A673 (cell line): ENCODE measurements around the gene ABCD3.

Source experiments
- EZH2 ChIP-seq: fragments of 200-600 bp; sonication (generic); IDR thresholded peaks from 2 replicates; pipeline ENCODE4 v1.6.1; 2017; ENCODE audit warnings: borderline replicate concordance, low read depth, mild to moderate bottlenecking, mixed read lengths, antibody characterized with exemption, low read length; ENCODE audit not compliant: poor library complexity, severe bottlenecking
- TF ChIP-seq, protein P1 (sequence below): fragments of 300-800, 200-600 bp; sonication (generic); conservative IDR thresholded peaks from 2 replicates; pipeline ENCODE4 v1.5.1; 2017; ENCODE audit warnings: low read depth, mild to moderate bottlenecking, antibody characterized with exemption, low read length, moderate library complexity, mixed read lengths

DNA sequence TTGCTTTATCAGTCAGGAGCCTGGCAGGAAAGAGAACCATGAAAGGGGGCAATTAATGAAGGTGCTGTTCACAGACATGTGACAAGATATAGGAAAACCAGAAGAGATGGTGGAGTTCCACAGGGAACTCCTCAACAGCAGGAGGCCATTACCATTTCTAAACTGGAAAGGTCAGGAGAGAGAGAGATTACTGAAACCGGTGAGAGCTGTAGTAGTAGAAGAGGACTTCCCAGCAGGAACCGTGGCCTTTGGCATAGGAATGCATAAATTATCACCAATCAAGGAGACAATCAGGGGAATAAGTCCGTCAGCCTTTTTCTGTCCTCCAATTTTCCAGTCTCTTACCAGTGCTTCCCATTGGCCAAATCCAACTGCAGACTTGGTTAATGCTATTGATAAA lies 23.0 kb upstream of the ABCD3 start:
- TF ChIP-seq EZH2 = no peak
- TF ChIP-seq, protein P1, sequence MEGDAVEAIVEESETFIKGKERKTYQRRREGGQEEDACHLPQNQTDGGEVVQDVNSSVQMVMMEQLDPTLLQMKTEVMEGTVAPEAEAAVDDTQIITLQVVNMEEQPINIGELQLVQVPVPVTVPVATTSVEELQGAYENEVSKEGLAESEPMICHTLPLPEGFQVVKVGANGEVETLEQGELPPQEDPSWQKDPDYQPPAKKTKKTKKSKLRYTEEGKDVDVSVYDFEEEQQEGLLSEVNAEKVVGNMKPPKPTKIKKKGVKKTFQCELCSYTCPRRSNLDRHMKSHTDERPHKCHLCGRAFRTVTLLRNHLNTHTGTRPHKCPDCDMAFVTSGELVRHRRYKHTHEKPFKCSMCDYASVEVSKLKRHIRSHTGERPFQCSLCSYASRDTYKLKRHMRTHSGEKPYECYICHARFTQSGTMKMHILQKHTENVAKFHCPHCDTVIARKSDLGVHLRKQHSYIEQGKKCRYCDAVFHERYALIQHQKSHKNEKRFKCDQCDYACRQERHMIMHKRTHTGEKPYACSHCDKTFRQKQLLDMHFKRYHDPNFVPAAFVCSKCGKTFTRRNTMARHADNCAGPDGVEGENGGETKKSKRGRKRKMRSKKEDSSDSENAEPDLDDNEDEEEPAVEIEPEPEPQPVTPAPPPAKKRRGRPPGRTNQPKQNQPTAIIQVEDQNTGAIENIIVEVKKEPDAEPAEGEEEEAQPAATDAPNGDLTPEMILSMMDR = no peak
